DND-41 (cell line): ENCODE data around the gene ADPRHL1.

ENCODE experiments used
- ATAC-seq: fragments of 200-7000 bp; cut with Tn5 transposase; 3 replicates; pipeline ENCODE4 v1.9.1; 2021; ENCODE audit warnings: low read depth; ENCODE audit not compliant: insufficient read depth
- DNase-seq: peaks from one replicate; pipeline ENCODE4 v3.0.0-alpha.2; 2020
- H2AFZ ChIP-seq: 2 replicates; pipeline ENCODE4 v1.6.0; 2012; ENCODE audit warnings: low read depth, low read length
- H3K27ac ChIP-seq: 2 replicates; pipeline ENCODE4 v1.5.1; 2012; ENCODE audit warnings: low read length, inconsistent platforms
- H3K27me3 ChIP-seq: fragments of 200-600 bp; sonication (generic); 2 replicates; pipeline ENCODE4 v1.6.0; 2012; ENCODE audit warnings: low read length, mild to moderate bottlenecking, inconsistent platforms; ENCODE audit not compliant: insufficient read depth, poor library complexity
- H3K36me3 ChIP-seq: 2 replicates; pipeline ENCODE4 v1.5.1; 2012; ENCODE audit warnings: low read length, inconsistent platforms; ENCODE audit not compliant: insufficient read depth
- H3K4me1 ChIP-seq: 2 replicates; pipeline ENCODE4 v1.5.1; 2012; ENCODE audit warnings: mild to moderate bottlenecking, low read length; ENCODE audit not compliant: insufficient read depth
- H3K4me2 ChIP-seq: 2 replicates; pipeline ENCODE4 v1.6.0; 2012; ENCODE audit warnings: mild to moderate bottlenecking, moderate library complexity, low read length, inconsistent platforms; ENCODE audit not compliant: insufficient read depth
- H3K4me3 ChIP-seq, 2 experiments: fragments of 200-600 bp in 1 of 2; shearing (Covaris generic) in 1 of 2; 2 replicates each; pipeline ENCODE4 v1.5.1; 2012 to 2016; ENCODE audit warnings: inconsistent platforms in 2 of 2, low read length in 2 of 2, mild to moderate bottlenecking in 2 of 2, low read depth in 1 of 2, moderate library complexity in 1 of 2
- H3K79me2 ChIP-seq: 2 replicates; pipeline ENCODE4 v1.6.0; 2012; ENCODE audit warnings: low read length, inconsistent platforms; ENCODE audit not compliant: insufficient read depth
- H3K9ac ChIP-seq: 2 replicates; pipeline ENCODE4 v1.6.0; 2012; ENCODE audit warnings: low read depth, mild to moderate bottlenecking, inconsistent platforms, low read length, moderate library complexity
- H3K9me3 ChIP-seq: 2 replicates; pipeline ENCODE4 v1.5.1; 2012; ENCODE audit warnings: low read length, moderate library complexity, mild to moderate bottlenecking, inconsistent platforms; ENCODE audit not compliant: insufficient read depth, severe bottlenecking
- H4K20me1 ChIP-seq: 2 replicates; pipeline ENCODE4 v1.6.0; 2012; ENCODE audit warnings: low read length; ENCODE audit not compliant: insufficient read depth
- CTCF ChIP-seq: IDR thresholded peaks from 2 replicates; pipeline ENCODE4 v1.5.1; 2012; ENCODE audit warnings: borderline replicate concordance, low read length, moderate library complexity, mild to moderate bottlenecking; ENCODE audit not compliant: poor library complexity, severe bottlenecking; ENCODE audit errors: extremely low read depth
- EZH2 ChIP-seq: IDR thresholded peaks from 3 replicates; pipeline ENCODE4 v1.6.1; 2012; ENCODE audit warnings: borderline replicate concordance, low read depth, mild to moderate bottlenecking, moderate library complexity, low read length, inconsistent platforms; ENCODE audit not compliant: severe bottlenecking

The ADPRHL1 gene

DNA sequence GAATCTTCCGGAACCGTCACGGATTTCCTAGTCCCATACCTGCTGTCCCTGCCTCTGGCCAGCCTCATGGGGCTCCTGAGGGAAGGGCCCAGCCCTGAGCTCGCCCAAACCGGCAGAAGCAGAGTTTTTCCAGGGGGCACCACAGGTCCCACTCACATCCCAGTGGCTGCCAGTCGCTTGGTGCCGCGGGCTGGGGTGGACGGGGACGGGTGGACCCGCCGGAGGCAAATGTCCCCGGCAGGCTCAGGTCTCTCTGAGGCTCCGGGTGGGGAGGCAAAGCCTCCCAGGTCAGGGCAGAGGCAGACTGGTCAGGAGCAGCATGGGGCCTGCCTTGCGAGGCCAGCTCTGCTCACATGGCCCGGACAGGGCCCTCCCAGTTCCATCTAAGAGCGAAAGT lies 24.8 kb downstream of the ADPRHL1 start:
- no peak for DNase-seq
- Histone ChIP-seq H3K4me3 (no peak overlapping the region), H3K36me3 (no peaks in the 10 kb centered on the region), H3K27me3 (no peaks in the 10 kb centered on the region), H2AFZ (no peak overlapping the region), H3K27ac (no peak overlapping the region), H3K9me3 (no peaks in the 10 kb centered on the region), H3K9ac (no peak overlapping the region), H3K79me2 (no peaks in the 10 kb centered on the region), H4K20me1 (peaks cover 6% of the 10 kb centered on the region), H3K4me2 (no peak overlapping the region), H3K4me1 (no peaks in the 10 kb centered on the region)
- ATAC-seq, result no peak
- TF ChIP-seq EZH2, result no peak
- TF ChIP-seq CTCF, result no peak

- Histone ChIP-seq H3K27me3 (no peaks in the 10 kb centered on the region), H2AFZ (no peak overlapping the region), H3K79me2 (no peaks in the 10 kb centered on the region), H3K4me1 (no peaks in the 10 kb centered on the region), H3K4me3 (no peak overlapping the region), H3K9ac (no peak overlapping the region), H4K20me1 (peaks cover 6% of the 10 kb centered on the region), H3K4me2 (no peak overlapping the region), H3K9me3 (no peaks in the 10 kb centered on the region), H3K27ac (no peak overlapping the region), H3K36me3 (no peaks in the 10 kb centered on the region)
- TF ChIP-seq EZH2, result no peak
- no peak for TF ChIP-seq CTCF
- DNase-seq, result no peak
- no peak for ATAC-seq
Measured at GRCh38 chr13:113427562-113428468, 25.5 kb downstream of the ADPRHL1 start.

DNA sequence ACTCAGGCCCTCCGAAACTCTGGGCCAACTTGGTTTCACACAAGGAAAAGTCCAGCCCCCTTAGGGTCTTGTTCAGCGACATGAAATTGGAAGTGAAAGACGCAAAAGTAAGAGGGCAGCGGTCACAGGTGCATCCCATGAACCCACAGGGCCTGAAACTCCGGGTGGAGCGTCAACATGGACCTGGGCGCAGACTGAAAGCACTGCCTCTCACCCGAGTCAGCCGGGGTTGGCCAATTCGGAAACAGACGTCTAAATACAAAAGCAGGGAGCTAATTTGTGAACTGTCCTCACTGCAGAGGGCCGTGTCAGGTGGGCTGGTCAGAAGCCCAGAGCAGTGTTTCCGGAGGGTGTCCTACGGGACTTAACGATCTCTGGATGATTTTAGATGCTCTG lies 26.7 kb downstream of the ADPRHL1 start:
- Histone ChIP-seq H3K4me1 (no peaks in the 10 kb centered on the region), H3K4me3 (no peak overlapping the region), H4K20me1 (peaks cover 6% of the 10 kb centered on the region), H3K9ac (no peak overlapping the region), H3K36me3 (no peaks in the 10 kb centered on the region), H3K9me3 (no peaks in the 10 kb centered on the region), H3K27me3 (no peaks in the 10 kb centered on the region), H2AFZ (no peak overlapping the region), H3K79me2 (no peaks in the 10 kb centered on the region), H3K27ac (no peak overlapping the region), H3K4me2 (no peak overlapping the region)
- ATAC-seq, result no peak
- no peak for DNase-seq
- TF ChIP-seq EZH2, result no peak
- no peak for TF ChIP-seq CTCF
